Omental fat pad (tissue), 4 donors: ENCODE data around the gene KIF26B. TPM values are rescaled to one million over a fixed set of nuclear protein-coding genes. Genes with fewer than 3 reads are reported as not detected.

ENCODE experiments used
- ATAC-seq: fragments of 150-250 bp; one replicate; pipeline ENCODE4 v1.9.1; 2016; ENCODE audit warnings: mild to moderate bottlenecking, moderate library complexity; ENCODE audit not compliant: low FRiP score
- DNase-seq: peaks from one replicate; pipeline ENCODE4 v3.0.0-alpha.2; 2019; ENCODE audit warnings: low spot score
- total RNA-seq, 4 donors: library from RNA; depleted of rRNA; stranded (reverse); fragments of >200 nt; gene quantifications; one replicate each; pipeline ENCODE4 v1.1.0, GENCODE V29; 2016
- TF ChIP-seq, protein P1 (sequence below), 3 donors: fragments of 450-650 bp; IDR thresholded peaks; one replicate each; pipeline ENCODE4 v1.5.1; 2016 to 2017; ENCODE audit warnings: antibody characterized with exemption in 3 of 3, mild to moderate bottlenecking in 3 of 3, moderate library complexity in 2 of 3

Gene KIF26B
- total RNA-seq, 4 donors from 2014 or later, result 0.13 to 0.96 (median 0.39) TPM

- TF ChIP-seq, protein P1, sequence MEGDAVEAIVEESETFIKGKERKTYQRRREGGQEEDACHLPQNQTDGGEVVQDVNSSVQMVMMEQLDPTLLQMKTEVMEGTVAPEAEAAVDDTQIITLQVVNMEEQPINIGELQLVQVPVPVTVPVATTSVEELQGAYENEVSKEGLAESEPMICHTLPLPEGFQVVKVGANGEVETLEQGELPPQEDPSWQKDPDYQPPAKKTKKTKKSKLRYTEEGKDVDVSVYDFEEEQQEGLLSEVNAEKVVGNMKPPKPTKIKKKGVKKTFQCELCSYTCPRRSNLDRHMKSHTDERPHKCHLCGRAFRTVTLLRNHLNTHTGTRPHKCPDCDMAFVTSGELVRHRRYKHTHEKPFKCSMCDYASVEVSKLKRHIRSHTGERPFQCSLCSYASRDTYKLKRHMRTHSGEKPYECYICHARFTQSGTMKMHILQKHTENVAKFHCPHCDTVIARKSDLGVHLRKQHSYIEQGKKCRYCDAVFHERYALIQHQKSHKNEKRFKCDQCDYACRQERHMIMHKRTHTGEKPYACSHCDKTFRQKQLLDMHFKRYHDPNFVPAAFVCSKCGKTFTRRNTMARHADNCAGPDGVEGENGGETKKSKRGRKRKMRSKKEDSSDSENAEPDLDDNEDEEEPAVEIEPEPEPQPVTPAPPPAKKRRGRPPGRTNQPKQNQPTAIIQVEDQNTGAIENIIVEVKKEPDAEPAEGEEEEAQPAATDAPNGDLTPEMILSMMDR (IDR thresholded peaks at IDR 0.05), result no peak
- ATAC-seq (no peak), DNase-seq (no peak)
Observed at GRCh38 chr1:245464290-245464689, 309.5 kb downstream of the KIF26B start.

DNA sequence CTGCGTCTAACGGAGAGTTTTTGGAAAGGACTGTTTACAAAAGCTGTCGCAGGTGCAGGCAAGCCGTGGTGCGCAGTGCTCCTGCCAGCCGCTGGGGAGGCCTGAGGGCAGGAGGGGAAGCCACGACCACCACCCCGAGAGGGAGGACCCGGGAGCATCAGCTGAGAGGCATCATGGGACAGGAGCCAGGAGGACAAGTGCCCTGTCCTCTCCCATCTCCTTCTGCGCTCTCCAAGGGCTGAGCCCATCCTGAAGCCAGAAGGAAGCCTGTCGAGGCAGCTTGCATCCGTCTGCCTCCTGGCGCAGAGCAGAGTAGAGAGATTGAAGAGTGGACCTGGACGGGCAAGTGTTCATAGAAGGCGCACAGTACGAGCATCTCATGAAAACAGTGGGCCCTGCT is 310.9 kb downstream of the KIF26B start:
- TF ChIP-seq, protein P1 (IDR thresholded peaks at IDR 0.05), result no peak
- no peak for ATAC-seq

DNA sequence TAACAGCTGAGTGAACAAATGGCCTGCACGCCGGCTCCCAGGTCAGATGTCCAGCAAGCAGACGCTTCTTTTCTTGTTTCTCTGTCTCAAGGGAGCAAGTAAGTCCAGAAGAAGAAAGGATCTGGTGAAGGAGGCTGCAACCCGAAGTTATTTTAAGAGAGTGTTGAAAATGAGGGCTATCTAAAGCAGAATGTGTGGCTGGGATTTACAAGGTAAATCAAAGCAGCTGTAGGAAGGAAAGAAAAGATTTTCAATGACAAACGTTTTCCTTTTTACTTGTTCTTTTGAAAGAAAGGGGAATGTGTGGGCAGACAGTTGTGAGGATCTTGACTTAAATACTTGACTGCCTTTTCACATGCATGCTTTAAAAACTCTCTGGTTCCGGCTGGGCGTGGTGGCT is 311.5 kb downstream of the KIF26B start:
- no peak for DNase-seq
- TF ChIP-seq, protein P1 (IDR thresholded peaks at IDR 0.05), result no peak
- ATAC-seq, result no peak

More for the DNA sequence above, 310.9 kb downstream of the KIF26B start:
- no peak for DNase-seq

GRCh38 chr1:245467804-245468203 is 313.0 kb downstream of the KIF26B start:
- ATAC-seq (no peak), DNase-seq (no peak)
- TF ChIP-seq, protein P1 (IDR thresholded peaks at IDR 0.05), result no peak

GRCh38 chr1:245469006-245469405 is 314.2 kb downstream of the KIF26B start:
- TF ChIP-seq, protein P1 (IDR thresholded peaks at IDR 0.05), result no peak
- ATAC-seq (no peak), DNase-seq (no peak)

DNA sequence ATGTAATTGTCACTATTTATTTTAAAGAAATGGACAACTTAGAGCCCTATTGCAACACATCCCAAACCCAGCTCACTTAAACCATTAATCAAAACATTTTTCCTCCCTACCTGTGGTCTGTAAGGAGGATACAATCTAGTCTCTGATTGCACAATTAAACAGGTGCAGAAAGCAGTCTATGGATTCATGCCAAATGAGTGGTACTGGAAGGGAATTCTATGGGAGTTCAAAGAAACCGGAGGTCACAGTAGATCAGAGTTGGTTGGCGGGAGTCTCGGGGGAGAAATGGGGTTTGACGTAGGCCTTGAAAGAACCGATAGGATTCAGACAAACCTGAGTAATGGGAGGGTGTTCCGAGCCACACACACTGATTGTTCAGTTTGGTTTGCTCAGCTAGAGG is 314.9 kb downstream of the KIF26B start:
- TF ChIP-seq, protein P1 (IDR thresholded peaks at IDR 0.05), result no peak
- DNase-seq (no peak), ATAC-seq (no peak)

DNA sequence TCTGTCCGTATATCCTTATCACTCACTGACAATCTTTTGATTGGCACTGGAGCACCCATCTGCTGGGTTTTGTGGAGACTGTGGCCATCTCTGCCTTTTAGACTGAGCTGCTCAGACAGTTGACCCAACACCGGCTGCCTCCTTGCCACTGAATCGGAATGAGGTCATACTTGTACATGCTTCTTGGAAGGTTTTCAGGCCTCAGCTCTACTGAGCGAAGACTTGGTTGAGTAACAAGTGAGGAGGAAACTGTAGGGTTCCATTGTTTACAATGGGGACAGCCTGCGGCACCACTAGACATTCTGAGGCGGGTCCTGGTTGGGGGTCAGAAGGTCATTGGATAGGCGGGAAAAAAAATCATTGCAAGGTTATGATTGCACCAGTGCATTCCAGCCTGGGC is 320.3 kb downstream of the KIF26B start:
- no peak for DNase-seq
- TF ChIP-seq, protein P1 (IDR thresholded peaks at IDR 0.05), result no peak
- ATAC-seq, result no peak
